HepG2 (cell line): ENCODE data around the gene NPAS2. TPM values are rescaled to one million over a fixed set of nuclear protein-coding genes. Genes with fewer than 3 reads are reported as not detected.
A peak's percentile ranks its signal among the peaks of the same experiment; 100 is the strongest.

Experiments
- ARID3A ChIP-seq: IDR thresholded peaks from 2 replicates; pipeline ENCODE4 v1.6.1; 2012; ENCODE audit warnings: low read depth, low read length, improper control_type of control experiment
- CCAR2 ChIP-seq: fragments of 200-400 bp; formaldehyde crosslinking; optimal IDR thresholded peaks from 2 replicates; pipeline ENCODE3; 2018; ENCODE audit warnings: low read depth, mild to moderate bottlenecking, low read length, moderate library complexity
- CEBPG ChIP-seq: IDR thresholded peaks from 2 replicates; pipeline ENCODE4 v1.6.1; 2016
- KDM3A ChIP-seq: IDR thresholded peaks from 2 replicates; pipeline ENCODE4 v1.6.1; 2018; ENCODE audit warnings: low read depth, missing compliant biosample characterization
- MXD3 ChIP-seq: IDR thresholded peaks from 2 replicates; pipeline ENCODE4 v1.6.1; 2016; ENCODE audit warnings: mild to moderate bottlenecking, missing biosample characterization, missing genetic modification reagents
- NR2F1 ChIP-seq, 2 experiments: fragments of 450-650 bp in 1 of 2; formaldehyde crosslinking in 1 of 2; IDR thresholded peaks; 2 replicates each; pipeline versions ENCODE4 v1.5.0 to v1.6.1; 2016 to 2020; ENCODE audit warnings: mild to moderate bottlenecking in 1 of 2, missing compliant biosample characterization in 1 of 2, missing genetic modification reagents in 1 of 2, moderate library complexity in 1 of 2
- PHF8 ChIP-seq: sonication (generic); formaldehyde crosslinking; IDR thresholded peaks from 2 replicates; pipeline ENCODE4 v1.5.0; 2020; ENCODE audit warnings: missing genetic modification reagents
- RXRB ChIP-seq: IDR thresholded peaks from 2 replicates; pipeline ENCODE4 v1.6.1; 2016; ENCODE audit warnings: borderline replicate concordance, missing genetic modification reagents, missing compliant biosample characterization
- SETDB1 ChIP-seq: sonication (generic); formaldehyde crosslinking; IDR thresholded peaks from 2 replicates; pipeline ENCODE4 v1.5.1; 2020; ENCODE audit warnings: missing genetic modification reagents, mild to moderate bottlenecking, borderline replicate concordance
- SKI ChIP-seq: fragments of 450-650 bp; IDR thresholded peaks from one replicate; pipeline ENCODE4 v1.6.1; 2018; ENCODE audit warnings: mild to moderate bottlenecking; ENCODE audit not compliant: partially characterized antibody
- SRY ChIP-seq: sonication (generic); formaldehyde crosslinking; IDR thresholded peaks from 2 replicates; pipeline ENCODE4 v1.8.0; 2022; ENCODE audit warnings: mild to moderate bottlenecking, missing genetic modification reagents
- ZBTB44 ChIP-seq: sonication (generic); formaldehyde crosslinking; IDR thresholded peaks from 2 replicates; pipeline ENCODE4 v1.4.0; 2020; ENCODE audit warnings: missing genetic modification reagents
- ZNF12 ChIP-seq: sonication (generic); formaldehyde crosslinking; IDR thresholded peaks from 2 replicates; pipeline ENCODE4 v1.5.0; 2020; ENCODE audit warnings: missing genetic modification reagents
- ZNF251 ChIP-seq: sonication (generic); formaldehyde crosslinking; IDR thresholded peaks from 2 replicates; pipeline ENCODE4 v1.9.0; 2021; ENCODE audit warnings: mild to moderate bottlenecking, missing genetic modification reagents
- ZNF264 ChIP-seq: sonication (generic); formaldehyde crosslinking; IDR thresholded peaks from 2 replicates; pipeline ENCODE4 v1.4.0; 2020; ENCODE audit warnings: missing genetic modification reagents
- ZNF275 ChIP-seq: sonication (generic); formaldehyde crosslinking; IDR thresholded peaks from 2 replicates; pipeline ENCODE4 v1.8.0; 2022; ENCODE audit warnings: missing genetic modification reagents, mild to moderate bottlenecking, inconsistent platforms, borderline replicate concordance
- ZNF30 ChIP-seq: sonication (generic); formaldehyde crosslinking; IDR thresholded peaks from 2 replicates; pipeline ENCODE4 v1.5.0; 2020; ENCODE audit warnings: mild to moderate bottlenecking, missing genetic modification reagents
- ZNF468 ChIP-seq: sonication (generic); formaldehyde crosslinking; IDR thresholded peaks from 2 replicates; pipeline ENCODE4 v1.8.0; 2022; ENCODE audit warnings: mild to moderate bottlenecking, moderate library complexity, missing genetic modification reagents
- ZNF597 ChIP-seq: sonication (generic); formaldehyde crosslinking; IDR thresholded peaks from 2 replicates; pipeline ENCODE4 v1.5.0; 2020; ENCODE audit warnings: missing genetic modification reagents
- ZNF674 ChIP-seq: sonication (generic); formaldehyde crosslinking; IDR thresholded peaks from 2 replicates; pipeline ENCODE4 v1.5.0; 2020; ENCODE audit warnings: low read depth, mild to moderate bottlenecking, missing genetic modification reagents
- ZNF772 ChIP-seq: sonication (generic); formaldehyde crosslinking; IDR thresholded peaks from 2 replicates; pipeline ENCODE4 v1.5.0; 2020; ENCODE audit warnings: mild to moderate bottlenecking, missing genetic modification reagents
- ZNF773 ChIP-seq: sonication (generic); formaldehyde crosslinking; IDR thresholded peaks from 2 replicates; pipeline ENCODE4 v1.4.0; 2020; ENCODE audit warnings: missing genetic modification reagents, borderline replicate concordance
- ZNF816 ChIP-seq: sonication (generic); formaldehyde crosslinking; IDR thresholded peaks from 2 replicates; pipeline ENCODE4 v1.8.0; 2022; ENCODE audit warnings: missing genetic modification reagents, mild to moderate bottlenecking, borderline replicate concordance
- ZNF883 ChIP-seq: sonication (generic); formaldehyde crosslinking; IDR thresholded peaks from 2 replicates; pipeline ENCODE4 v1.5.1; 2020; ENCODE audit warnings: mild to moderate bottlenecking, missing genetic modification reagents; ENCODE audit errors: not compliant biosample characterization
- polyA plus RNA-seq, 8 experiments: library from polyadenylated mRNA; depleted of rRNA in 3 of 8; stranded (reverse) in 7 of 8; unstranded in 1 of 8; fragments of >200 nt; fragmentation: Illumina TruSeq in 4 of 8; extraction: Trizol in 4 of 8; gene quantifications; 2 replicates each; pipeline versions ENCODE4 v1.2.1 to v1.2.3, GENCODE V29; 2011 to 2016; ENCODE audit warnings: low read depth in 4 of 8, missing spikeins in 1 of 8, mixed read lengths in 1 of 8; ENCODE audit not compliant: insufficient read depth in 1 of 8
- total RNA-seq, 5 experiments: library from RNA; depleted of rRNA; stranded (reverse); fragments of >200 nt; fragmentation: Illumina TruSeq; extraction: Trizol; gene quantifications; 2 replicates each; pipeline ENCODE4 v1.2.3, GENCODE V29; 2016; ENCODE audit warnings: low read depth in 1 of 5

Gene NPAS2
- total and polyA plus RNA-seq, 2 of the 13 experiments (the other 11 are each of a cell fraction or from before 2014, with no cell fraction given) = 14.8 to 37.5 TPM

- TF ChIP-seq ZBTB44 (no peak), KDM3A (CRISPR knock-in tag) (0 out of 2 replicates have a peak, but pooled peaks have one; percentile 69), ZNF12 (CRISPR knock-in tag) (no peak), ZNF816 (CRISPR knock-in tag) (no peak), ZNF468 (CRISPR knock-in tag) (no peak), SETDB1 (no peak), ZNF773 (CRISPR knock-in tag) (no peak), PHF8 (CRISPR knock-in tag) (no peak; the same call in 1 of the 2 replicates), ZNF597 (CRISPR knock-in tag) (no peak), ZNF883 (CRISPR knock-in tag) (no peak), ZNF772 (peak; percentile 45; the same call in 1 of the 2 replicates), ZNF674 (CRISPR knock-in tag) (no peak), RXRB (CRISPR knock-in tag) (peak; percentile 98), SRY (peak; percentile 70; the same call in 1 of the 2 replicates), ARID3A (peak; percentile 92), ZNF251 (no peak), CEBPG (CRISPR knock-in tag) (peak; percentile 70), ZNF30 (CRISPR knock-in tag) (no peak), SKI (peak; percentile 94), CCAR2 (no peak), MXD3 (no peak; the same call in 1 of the 2 replicates), NR2F1 (CRISPR knock-in tag; IDR thresholded peaks at IDR 0.05) (peak; percentile 90 to 97), ZNF275 (CRISPR knock-in tag) (no peak), ZNF264 (CRISPR knock-in tag) (no peak)
These were observed 63.0 kb downstream of the NPAS2 start (continued) for GRCh38 chr2:100882645-100883613.
